NB4 (cell line): ENCODE data around the gene E2F6.
"Not testable (repeated sequence)": the region's sequence is repeated elsewhere in the genome, so short reads cannot be mapped to it uniquely, and the experiment has no call there.

Experiments used
- POLR2A ChIP-seq: IDR thresholded peaks from 2 replicates; pipeline ENCODE4 v1.6.1; 2011; ENCODE audit warnings: mild to moderate bottlenecking; ENCODE audit not compliant: insufficient read length; ENCODE audit errors: extremely low read depth
- TF ChIP-seq, protein P1 (sequence below): IDR thresholded peaks from one replicate; pipeline ENCODE4 v1.5.1; 2012; ENCODE audit warnings: low read depth, low read length

DNA sequence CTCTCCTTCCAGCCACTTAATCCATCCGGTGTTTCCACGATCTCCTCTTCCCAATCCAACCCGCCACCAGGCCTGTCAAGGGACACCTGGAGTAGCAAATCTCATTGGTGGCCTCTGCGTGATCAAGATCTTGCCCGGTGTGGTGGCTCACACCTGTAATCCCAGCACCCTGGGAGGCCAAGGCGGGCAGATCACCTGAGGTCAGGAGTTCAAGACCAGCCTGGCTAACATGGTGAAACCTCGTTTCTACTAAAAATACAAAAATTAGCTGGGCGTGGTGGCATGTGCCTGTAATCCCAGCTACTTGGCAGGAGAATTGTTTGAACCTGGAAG lies 60.9 kb downstream of the E2F6 start:
- TF ChIP-seq, protein P1, sequence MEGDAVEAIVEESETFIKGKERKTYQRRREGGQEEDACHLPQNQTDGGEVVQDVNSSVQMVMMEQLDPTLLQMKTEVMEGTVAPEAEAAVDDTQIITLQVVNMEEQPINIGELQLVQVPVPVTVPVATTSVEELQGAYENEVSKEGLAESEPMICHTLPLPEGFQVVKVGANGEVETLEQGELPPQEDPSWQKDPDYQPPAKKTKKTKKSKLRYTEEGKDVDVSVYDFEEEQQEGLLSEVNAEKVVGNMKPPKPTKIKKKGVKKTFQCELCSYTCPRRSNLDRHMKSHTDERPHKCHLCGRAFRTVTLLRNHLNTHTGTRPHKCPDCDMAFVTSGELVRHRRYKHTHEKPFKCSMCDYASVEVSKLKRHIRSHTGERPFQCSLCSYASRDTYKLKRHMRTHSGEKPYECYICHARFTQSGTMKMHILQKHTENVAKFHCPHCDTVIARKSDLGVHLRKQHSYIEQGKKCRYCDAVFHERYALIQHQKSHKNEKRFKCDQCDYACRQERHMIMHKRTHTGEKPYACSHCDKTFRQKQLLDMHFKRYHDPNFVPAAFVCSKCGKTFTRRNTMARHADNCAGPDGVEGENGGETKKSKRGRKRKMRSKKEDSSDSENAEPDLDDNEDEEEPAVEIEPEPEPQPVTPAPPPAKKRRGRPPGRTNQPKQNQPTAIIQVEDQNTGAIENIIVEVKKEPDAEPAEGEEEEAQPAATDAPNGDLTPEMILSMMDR = not testable (repeated sequence)
- not testable (repeated sequence) for TF ChIP-seq POLR2A
